Stimulated activated CD8-positive, alpha-beta memory T cell treated with anti-CD3 and anti-CD28 coated beads, Interleukin-2, amount 100 ng/mL, for 1 hour (primary cell): ENCODE data around the gene PRTN3.

Experiments
- DNase-seq, 2 donors: peaks; one replicate each; pipeline ENCODE4 v3.0.0-alpha.2; 2020; ENCODE audit warnings: low read depth in 2 of 2

PRTN3 gene

GRCh38 chr19:840519-841206 lies at the start of gene PRTN3:
PRTN3 (plus strand) TSS chr19:840999; CDS start chr19:841009, 10 bp downstream.
- no peak for DNase-seq

DNA sequence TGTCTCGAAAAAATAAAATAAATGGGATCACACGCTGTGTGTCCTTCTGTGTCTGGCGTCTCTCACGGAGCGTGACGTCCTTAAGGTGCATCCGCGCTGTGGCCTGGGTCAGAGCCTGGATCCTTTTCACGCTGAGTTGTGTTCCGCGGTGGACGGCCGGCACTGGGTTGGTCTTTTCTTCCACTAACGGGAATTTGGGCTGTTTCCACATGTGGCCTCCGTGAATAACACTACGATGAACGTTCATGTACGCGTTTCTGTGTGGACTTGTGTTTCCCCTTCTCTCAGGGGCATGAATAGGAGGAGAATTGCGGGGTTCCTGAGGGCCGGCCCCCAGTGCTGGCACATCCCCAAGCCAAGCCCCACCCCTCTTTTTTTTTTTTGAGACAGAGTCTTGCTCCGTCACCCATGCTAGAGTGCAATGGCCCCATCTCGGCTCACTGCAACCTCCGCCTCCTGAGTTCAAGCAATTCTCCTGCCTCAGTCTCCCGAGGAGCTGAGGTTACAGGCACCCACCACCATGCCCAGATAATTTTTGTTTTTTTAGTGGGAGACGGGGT lies 49.7 kb upstream of the PRTN3 start:
- no peak for DNase-seq

DNA sequence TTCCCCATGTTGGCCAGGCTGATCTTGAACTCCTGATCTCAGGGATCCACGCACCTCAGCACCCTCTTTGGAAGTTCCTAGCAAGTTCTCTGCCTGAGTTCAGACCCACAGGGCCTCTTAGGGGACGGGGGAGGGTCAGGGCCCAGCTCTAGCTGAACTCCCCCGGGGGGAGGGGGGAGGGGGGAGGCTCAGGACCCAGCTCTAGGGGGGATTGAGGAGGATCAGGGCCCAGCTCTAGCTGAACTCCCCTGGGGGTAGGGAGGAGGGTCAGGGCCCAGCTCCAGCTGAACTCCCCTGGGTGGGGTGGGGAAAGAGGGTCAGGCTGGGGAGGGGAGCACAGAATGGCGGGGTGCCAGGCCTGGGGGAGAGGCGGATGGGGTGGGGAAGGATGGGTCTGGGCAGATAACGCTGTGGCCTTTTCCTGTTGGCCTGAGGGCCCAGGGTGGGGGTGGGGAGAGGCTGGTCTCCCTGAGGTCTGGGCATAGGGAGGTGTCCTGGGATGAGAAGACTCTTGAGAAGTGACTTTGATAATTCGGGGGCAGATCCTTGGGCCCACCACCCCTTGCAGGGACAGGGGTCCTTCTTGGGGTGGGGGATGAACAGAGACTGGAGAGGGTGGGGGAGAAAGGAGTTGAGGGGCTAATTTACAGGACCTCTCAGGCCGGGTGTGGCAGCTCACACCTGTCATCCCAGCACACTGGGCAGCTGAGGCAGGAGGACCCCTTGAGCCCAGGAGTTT lies 49.1 kb upstream of the PRTN3 start:
- no peak for DNase-seq

- DNase-seq, result no peak
Observed at GRCh38 chr19:792306-792885, 48.4 kb upstream of the PRTN3 start.

DNA sequence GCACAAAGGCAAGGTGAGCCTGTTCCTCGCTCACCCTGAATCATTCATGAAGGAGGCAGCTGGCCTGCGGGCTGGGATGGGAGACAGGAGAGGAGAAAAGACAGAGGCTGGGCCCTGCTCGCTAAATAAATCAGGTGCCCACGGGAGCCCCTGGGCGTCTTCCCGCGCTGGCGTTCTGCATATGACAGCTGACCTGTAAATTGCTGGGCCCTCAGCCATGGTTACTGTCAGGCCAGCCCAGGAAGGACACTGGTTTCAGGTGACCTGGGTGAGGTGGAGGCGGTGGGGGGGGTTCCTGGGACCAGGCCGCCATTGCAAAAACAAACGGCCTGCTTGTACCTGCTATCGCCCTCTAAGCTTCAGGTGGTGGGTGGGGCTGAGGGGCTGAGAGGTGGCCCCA lies 47.0 kb upstream of the PRTN3 start:
- DNase-seq, result no peak

DNA sequence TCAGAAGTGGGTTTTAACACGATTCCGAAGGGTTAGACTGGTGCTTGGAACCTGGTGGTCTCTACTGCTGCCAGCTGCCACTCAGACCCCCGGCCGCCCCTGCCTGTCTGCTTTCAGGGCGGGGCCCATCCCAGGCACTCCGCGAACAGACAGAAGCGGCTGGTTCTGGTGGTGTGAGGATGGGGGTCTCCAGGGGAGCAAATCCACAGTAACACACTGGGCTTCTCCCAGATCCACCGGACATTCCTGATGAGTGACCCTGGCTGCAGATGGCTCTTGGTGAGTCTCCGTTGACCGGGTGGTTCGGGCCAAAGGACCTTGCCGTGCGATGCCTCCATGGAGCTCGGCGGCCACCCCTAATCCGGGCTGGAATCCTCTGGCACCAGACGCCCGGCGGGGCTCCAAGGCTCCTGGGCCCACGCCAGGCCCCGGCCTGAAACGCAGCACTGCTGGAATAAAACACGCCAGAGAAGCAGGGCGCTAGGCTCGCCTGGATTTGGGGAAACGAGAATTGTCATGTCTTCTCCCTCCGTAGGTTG lies 45.7 kb upstream of the PRTN3 start:
- DNase-seq, result no peak

DNA sequence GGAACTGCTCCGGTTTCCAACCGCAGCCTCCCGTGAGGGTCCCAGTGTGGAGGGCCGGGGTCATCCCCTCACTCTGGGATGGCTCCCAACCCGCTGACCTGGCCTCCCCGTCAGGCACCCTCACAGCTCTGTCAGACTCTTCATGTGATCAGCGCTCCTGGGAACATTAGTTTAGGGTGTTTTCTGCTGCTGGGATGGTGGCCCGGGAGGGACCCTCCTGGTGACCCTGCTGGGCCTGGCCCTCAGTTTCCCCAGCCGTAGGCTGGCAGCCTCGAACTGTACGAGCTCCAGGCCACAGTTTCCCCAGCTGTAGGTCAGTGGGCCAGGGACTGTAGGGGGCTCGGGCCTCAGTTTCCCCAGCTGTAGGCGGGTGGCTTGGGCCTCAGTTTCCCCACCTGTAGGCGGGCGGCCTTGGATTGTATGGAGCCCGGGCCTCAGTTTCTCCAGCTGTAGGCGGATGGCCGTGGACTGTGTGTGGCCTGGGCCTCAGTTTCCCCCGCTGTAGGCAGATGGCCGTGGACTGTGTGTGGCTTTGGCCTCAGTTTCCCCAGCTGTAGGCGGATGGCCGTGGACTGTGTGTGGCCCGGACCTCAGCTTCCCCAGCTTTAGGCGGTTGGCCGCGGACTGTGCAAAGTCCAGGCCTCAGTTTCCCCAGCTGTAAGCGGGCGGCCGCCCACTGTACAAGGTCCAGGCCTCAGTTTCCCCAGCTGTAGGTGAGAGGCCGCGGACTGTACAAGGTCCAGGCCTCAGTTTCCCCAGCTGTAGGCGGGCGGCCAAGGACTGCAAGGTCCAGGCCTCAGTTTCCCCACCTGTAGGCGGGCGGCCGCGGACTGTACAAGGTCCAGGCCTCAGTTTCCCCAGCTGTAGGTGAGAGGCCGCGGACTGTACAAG lies 44.9 kb upstream of the PRTN3 start:
- DNase-seq, result no peak

DNA sequence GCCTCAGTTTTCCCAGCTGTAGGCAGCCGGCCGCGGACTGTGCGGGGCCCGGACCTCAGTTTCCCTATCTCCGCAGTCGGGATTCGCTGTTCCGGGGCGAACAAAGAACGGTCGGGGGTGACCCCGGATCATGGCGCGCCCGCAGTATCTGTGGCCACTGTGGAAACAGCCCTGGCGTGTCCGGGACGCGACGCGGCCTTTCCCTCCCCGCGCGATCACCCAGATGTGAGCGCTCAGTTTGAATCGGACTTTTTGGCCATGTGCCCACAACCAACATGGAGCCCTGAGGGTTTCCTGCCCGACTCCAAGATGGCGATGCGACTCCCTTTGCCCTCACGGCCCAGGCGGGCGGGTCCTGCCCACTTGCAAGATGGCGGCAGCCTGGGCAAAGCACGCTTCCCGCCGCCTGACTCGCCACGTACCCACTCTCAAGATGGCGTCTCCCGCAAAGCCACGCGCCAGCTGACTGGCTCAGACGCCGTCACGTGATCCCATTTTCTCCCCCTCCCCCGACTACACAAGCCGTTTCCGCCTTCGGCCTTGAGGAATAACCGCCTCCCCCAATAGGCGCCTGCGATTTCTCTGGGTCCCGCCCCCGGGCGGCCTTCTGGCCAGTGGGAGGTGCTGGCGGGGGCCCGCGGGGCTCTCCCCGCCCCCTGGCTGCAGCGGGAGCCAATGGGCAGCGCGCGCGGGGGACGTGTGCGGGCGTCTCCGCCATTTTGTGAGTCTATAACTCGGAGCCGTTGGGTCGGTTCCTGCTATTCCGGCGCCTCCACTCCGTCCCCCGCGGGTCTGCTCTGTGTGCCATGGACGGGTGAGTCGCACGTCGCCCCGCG lies 43.9 kb upstream of the PRTN3 start, which contains the start of gene PTBP1:
PTBP1 (plus strand) TSS at position 761 of the 836 bp plus-strand sequence; CDS start at position 807, 46 bp downstream.
- peak; percentile 98 to 99 for DNase-seq

DNA sequence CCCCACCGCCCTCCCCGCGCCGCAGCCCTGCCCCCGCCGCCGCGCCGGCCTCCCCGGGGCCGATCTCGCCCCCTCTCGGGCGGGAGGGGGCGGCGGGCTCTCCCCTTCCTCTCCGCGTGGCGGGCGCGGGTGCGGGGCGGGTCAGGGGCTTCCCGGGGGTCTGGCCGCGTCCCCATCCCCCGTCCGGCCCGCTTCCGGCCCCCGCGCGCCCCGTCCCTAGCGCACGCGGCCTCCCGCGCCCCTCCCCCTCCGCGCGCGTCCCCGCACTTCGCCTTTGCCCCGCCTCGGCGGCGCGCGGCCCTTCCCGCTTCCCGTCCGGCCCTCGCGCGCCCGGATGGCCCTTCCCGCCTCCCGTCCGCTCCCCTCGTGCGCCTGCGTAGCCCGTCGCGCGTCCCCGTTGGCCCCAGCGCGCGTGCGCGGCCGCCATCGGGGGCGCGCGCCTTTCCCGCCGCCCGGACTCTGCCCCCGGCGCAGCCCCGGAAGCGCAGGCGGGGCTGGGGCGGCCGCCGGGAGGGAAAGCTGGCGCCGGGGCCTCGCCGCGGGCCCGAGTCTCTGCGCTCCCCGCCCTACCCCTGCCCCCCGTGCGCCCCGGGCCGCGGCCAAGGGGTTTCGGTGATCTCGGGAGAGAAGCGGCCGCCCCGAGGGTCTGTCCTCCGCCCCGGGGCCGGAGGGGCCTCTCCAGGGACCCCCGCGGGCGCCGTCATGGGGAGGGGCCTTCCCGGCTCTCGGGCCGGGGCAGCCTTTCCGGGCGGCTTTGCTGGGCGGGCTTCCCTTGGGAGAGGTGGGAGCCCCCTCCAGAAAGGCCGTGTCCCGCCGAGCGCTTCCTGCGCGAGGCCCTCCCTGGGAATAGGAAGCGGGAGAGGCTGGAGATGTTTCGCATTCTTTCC lies 43.0 kb upstream of the PRTN3 start:
- peak; percentile 73 to 78 for DNase-seq

DNA sequence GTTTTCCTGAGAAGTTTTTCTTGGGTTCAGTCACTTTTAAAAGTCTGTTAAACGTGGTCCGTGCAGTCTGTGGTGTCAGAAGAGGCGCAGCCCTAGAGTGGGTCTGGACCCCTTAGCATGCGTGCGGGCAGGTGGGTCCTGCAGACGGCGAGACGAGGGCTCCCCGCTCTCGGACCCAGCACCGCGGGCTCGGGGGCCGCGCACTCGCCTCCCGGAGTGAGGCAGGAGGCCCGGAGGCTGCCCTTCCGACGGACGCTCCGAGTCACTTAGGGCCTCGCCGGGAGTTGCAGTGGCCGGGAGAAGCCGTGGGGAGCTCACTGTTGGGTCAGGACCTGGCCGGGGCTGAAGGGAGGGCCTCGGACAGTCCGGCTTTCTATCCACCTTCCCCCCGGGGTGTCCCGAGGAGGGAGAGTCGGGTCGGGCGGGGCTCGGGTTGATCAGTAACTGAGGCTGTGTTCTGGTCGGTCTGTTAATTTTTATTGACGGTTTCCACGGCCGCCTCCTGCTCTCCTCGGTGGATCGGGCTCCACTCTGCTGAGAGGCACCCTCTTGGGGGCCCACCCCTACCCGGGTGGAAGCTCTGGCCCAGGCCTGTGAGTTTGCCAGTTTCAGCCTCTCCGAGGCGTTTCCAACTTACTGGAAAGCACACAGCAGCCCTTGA lies 42.3 kb upstream of the PRTN3 start:
- no peak for DNase-seq

GRCh38 chr19:799076-799881 lies 41.5 kb upstream of the PRTN3 start:
- no peak for DNase-seq

DNA sequence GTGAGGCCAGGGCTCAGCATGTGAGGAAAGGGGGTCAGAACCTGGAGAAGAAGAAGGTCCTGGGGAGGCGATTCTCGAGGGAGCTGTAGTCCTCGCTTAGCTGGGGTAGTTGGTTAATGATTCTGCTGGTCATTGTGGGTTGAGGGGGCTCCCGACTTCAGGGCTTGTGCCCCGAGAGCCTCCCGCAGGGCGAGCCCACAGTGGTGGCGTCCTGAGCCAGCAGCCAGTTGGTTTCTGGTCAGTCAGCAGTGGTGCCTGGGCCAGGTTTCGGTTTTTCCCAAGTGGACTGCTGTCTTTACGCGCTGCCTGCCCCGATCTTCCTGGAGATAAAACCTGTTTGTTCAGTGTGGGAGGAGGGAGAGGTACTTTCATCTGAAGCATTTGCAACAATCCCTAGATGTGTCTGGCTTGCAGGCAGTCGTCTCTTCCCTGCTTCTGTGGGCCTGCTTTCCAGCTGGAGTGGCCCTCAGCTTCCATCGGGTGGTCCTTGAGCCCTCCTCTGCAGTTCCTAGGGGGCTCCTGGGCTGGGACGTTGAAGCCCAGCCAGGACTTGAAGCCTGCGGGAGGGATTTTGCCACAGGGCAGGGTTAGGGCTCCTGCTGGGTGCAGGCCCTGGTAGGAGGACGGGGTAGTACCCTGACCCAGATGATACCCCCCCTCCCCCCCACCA lies 40.3 kb upstream of the PRTN3 start:
- no peak for DNase-seq

DNA sequence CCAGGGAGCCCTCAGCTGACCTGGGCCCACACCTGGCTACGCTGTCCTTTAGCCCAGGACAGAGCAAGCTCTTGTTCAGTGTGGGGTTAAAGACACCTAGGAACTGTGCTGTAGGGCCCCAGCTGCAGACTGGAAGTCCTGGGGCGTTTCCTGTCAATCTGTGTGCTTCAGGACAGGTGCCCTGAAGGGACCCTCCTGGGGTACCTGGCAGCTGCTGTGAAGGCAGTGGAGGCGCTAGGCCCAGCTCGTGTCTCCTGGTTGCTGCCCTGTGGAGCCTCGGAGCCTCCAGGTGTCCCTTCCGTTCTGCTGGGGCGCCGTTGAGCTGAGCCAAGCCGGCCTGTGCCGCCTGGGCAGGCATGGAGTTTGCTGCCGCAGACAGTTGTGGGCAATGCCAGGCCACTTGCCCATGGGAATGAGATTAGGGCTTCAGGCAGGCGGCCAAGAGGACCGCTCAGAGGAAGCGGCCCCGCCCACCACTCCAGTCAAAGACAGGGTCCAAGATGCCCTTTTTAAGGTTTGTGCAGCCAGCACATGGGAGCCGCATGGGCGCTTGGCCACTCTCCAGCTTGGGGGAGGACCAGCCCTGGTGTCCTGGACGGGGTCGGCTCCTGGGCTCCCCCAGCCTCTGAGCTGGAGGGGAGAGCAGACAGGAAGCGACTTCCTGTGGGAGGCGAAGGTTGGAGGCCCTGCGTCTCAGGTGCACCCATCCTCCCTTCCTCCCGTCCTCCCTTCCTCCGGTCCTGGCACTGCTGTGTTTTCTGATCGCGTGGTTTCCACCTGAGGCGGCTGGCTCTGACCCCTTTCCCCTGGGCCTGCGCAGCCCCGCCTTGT lies 39.6 kb upstream of the PRTN3 start:
- DNase-seq, result no peak

DNA sequence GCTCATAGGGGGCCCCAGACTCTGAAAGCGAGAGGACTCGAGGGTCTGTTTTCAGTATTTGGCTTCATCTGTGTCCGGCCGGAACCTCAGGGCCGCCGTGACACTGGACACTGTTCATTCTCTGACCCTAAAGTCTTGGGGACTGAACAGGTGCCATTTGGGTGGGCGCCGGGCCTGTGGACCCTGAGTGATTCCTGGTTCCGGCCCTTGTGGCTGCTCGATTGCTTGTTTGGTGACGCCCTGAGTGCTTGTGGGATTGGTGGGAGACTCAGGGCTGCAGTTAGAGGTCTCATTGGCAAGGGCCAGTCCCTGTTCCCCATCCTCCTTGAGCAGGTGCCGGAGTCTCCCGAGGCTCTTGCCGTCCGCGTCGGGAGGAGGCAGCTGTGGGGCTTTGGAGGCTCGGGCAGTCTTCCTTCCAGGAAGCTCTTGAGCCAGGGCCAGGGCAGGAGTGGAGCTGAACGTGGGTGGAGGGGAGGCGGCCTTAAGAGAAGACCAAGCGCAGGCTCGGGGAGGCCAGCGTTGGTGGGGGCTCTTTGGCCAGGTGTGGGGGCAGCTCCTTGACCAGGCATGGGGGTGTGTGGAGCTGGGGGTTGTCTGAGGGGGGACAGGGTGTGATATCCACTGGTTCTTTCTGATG lies 38.8 kb upstream of the PRTN3 start:
- no peak for DNase-seq

GRCh38 chr19:802498-803098 lies 38.2 kb upstream of the PRTN3 start:
- no peak for DNase-seq
